ENCODE data around the gene ARL14. TPM values are rescaled to one million over a fixed set of nuclear protein-coding genes. Genes with fewer than 3 reads are reported as not detected.

The ARL14 gene
- total RNA-seq, 1 donor from 2014 or later, result 0.26 TPM

GRCh38 chr3:160725338-160725737, 48.4 kb downstream of the ARL14 start:
- FAIRE-seq (no peak), DNase-seq (ENCODE audit: low read depth) (peak; percentile 61)
- no peak for TF ChIP-seq CTCF (IDR thresholded peaks at IDR 0.05; ENCODE audit: insufficient read depth, low read length, severe bottlenecking)
- Histone ChIP-seq H3K4me3 (ENCODE audit: low read depth, low read length) (no peak overlapping the region), H3K27me3 (ENCODE audit: control insufficient read depth, insufficient read depth, low read length) (no peaks in the 10 kb centered on the region), H3K36me3 (ENCODE audit: control insufficient read depth, insufficient read depth, low read length) (no peaks in the 10 kb centered on the region)

Other genes with a start within 250 kb of the ARL14 start
- gene TRIM59, start 227.4 kb upstream of the ARL14 start, total RNA-seq, result 5.8 and 6.5 TPM in 2 replicates
- gene KPNA4, start 111.6 kb upstream of the ARL14 start, total RNA-seq, result 39.5 and 51.7 TPM in 2 replicates
- 3.2 and 7.3 TPM in 2 replicates for gene PPM1L, start 79.1 kb downstream of the ARL14 start, total RNA-seq